GM10266 (cell line): Measurements from ENCODE around the gene TMEM134.
A peak's percentile ranks its signal among the peaks of the same experiment; 100 is the strongest.
"Not testable (repeated sequence)": the region's sequence is repeated elsewhere in the genome, so short reads cannot be mapped to it uniquely, and the experiment has no call there.

ENCODE experiments used
- DNase-seq: peaks from one replicate; pipeline ENCODE4 v3.0.0; 2012; ENCODE audit errors: extremely low spot score
- TF ChIP-seq, protein P1 (sequence below): IDR thresholded peaks from 2 replicates; pipeline ENCODE4 v1.5.1; 2012; ENCODE audit warnings: mild to moderate bottlenecking, low read depth; ENCODE audit not compliant: control insufficient read depth, insufficient read depth; ENCODE audit errors: missing control alignments

The TMEM134 gene

DNA sequence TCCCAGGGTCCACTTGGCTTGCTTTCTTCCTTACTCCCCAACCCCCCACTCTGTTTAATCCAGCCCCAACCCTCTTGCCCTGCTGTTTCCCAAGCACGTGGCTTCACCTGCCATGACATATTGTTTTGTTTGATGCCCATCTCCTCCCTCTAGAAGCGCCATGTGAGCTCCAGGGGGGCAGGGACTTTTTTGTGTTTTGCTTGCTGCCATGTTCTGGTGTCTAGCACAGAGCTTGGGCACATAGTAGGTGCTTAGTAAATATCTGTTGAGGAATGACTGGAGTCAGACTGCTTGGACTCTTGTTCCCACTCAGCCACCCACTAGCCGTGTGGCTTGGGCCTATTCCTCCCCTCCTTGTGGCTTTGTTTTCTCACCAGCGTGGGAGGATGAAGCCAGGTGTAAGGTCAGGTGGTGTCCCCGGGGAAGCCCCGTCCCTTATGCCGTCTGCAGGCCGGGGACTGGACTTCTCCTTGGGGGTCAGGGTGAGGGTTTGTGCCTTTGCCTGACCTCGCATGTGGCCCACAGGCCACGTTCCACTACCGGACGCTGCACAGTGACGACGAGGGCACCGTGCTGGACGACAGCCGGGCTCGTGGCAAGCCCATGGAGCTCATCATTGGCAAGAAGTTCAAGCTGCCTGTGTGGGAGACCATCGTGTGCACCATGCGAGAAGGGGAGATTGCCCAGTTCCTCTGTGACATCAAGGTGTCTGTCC, 17.6 kb upstream of the TMEM134 start:
- TF ChIP-seq, protein P1, sequence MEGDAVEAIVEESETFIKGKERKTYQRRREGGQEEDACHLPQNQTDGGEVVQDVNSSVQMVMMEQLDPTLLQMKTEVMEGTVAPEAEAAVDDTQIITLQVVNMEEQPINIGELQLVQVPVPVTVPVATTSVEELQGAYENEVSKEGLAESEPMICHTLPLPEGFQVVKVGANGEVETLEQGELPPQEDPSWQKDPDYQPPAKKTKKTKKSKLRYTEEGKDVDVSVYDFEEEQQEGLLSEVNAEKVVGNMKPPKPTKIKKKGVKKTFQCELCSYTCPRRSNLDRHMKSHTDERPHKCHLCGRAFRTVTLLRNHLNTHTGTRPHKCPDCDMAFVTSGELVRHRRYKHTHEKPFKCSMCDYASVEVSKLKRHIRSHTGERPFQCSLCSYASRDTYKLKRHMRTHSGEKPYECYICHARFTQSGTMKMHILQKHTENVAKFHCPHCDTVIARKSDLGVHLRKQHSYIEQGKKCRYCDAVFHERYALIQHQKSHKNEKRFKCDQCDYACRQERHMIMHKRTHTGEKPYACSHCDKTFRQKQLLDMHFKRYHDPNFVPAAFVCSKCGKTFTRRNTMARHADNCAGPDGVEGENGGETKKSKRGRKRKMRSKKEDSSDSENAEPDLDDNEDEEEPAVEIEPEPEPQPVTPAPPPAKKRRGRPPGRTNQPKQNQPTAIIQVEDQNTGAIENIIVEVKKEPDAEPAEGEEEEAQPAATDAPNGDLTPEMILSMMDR, result no peak
- DNase-seq, result peak; percentile 84

DNA sequence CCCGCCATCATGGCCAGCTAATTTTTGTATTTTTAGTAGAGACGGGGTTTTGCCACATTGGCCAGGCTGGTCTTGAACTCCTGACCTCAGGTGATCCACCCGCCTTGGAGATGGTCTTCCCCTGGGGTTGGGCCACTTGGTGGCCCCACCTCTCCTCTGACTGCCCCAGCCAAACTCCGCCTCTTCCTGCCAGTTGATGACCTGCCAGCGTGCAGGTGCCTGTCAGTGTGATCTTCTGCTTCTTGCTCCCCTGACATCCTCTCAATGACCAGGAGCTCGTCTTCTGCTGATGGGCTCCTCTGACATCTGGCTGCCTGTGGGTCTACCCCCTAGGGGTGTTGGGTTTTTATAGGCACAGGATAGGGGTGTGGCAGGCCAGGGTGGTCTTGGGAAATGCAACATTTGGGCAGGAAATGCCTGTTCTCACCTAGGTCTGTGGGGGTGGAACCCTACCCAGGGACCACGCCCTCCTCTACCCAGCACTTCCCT, 16.9 kb upstream of the TMEM134 start:
- DNase-seq, result peak; percentile 73

DNA sequence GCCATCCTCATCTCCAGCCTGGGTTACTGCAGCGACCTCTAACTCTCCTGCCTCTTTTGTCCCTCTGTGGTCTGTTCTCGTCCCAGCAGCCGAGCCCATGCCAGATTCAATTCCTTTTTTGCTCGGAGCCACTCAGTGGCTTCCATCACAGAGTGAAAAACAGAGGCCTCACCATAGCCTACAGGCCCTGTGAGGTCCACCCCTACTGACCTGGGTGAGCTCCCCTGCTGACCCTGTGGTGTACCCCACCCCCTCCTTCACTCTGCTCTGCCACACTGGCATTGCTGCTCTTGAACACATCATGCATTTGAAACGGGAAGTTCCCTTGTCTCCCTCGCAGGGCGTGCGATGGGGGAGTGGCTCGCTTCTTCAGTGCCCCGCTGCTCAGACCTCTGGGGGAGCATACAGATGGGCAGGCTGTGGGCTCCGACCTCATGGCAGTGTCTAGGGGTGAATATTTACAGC, 15.8 kb upstream of the TMEM134 start:
- TF ChIP-seq, protein P1, result no peak
- DNase-seq, result no peak

DNA sequence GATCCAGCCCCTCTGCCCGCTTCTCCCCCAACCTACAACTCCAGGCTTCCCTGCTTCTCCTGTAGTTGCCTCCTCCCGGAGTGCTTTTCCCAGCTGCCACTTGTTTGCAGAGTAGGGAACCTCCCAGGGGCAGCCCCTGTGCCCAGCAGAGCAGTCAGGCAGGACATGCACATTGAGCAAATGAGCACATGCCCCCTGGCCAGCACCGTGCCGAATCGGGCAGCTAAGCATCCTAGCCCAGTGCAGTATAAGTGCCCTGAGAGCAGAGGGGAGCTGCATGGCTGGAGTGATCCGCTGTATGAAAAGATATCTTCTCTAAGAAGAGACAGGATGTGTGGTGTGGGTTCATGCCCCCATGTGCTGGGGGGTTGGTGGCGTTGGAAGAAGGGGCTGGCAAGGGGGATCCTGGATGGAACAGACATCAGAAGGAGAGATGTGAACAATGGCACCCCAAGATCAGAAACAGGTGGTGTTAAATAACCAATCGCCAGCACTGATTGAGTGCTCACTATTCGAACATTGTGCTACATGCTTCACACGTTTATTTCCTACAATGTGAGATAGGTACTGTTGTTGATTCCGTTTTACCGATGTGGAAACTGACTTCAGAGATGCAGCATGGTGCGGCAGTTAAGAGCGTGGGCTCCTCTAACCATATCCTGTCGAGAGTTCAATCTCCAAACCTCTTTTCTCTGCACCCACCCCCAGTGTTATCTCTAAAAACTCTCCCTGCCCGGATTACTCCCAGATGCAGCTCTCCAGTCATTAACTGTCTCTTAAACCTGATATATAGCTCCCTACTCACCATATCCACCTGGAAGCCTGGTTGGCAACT, 15.0 kb upstream of the TMEM134 start:
- TF ChIP-seq, protein P1, result no peak
- peak; percentile 55 for DNase-seq

DNA sequence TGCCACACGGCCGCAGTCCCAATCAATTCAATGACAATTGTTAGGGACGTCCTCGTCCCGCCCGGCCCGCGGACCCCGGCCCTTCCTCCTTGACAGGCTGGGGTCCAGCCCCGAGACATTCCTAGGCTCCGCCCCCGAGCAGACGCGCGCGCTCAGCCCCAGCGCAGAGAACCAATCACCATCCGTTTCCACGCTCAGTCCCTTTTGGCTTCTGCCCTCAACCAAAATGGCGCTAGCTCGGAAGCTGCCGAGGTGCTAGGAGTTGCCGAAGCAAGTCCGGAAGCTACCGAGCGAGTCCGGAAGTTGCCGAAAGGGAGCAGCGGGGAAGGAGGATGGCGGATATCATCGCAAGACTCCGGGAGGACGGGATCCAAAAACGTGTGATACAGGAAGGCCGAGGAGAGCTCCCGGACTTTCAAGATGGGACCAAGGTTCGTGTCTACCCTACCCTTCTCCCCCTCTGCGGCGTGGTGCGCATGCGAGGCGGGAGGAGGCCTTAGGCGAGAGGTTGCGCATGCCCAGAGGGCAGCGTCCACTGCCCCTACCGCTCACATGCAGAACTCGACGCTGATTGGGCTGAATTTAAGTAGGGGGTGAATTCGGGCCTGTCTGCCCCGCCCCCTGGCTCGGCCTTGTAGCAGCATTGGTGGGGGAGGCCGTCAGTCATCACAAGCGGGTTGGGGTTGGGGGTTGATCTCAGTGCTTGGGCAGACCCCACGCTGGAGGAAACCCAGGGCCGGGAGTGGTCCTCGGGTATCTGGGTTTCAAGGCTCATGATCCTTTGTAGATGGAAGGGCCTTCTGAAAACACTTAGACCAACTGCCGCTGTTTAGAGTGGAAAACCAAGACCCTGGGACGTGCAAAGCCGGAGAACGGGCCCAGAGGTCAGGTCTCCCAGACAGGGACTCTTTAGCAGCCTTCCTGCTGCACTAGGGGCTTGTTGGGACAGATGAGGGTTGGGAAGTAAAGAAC, 14.1 kb upstream of the TMEM134 start, which contains the start of gene AIP:
AIP (plus strand) TSS at position 200 of the 972 bp plus-strand sequence; CDS start at position 333, 133 bp downstream.
- TF ChIP-seq, protein P1, result no peak

DNA sequence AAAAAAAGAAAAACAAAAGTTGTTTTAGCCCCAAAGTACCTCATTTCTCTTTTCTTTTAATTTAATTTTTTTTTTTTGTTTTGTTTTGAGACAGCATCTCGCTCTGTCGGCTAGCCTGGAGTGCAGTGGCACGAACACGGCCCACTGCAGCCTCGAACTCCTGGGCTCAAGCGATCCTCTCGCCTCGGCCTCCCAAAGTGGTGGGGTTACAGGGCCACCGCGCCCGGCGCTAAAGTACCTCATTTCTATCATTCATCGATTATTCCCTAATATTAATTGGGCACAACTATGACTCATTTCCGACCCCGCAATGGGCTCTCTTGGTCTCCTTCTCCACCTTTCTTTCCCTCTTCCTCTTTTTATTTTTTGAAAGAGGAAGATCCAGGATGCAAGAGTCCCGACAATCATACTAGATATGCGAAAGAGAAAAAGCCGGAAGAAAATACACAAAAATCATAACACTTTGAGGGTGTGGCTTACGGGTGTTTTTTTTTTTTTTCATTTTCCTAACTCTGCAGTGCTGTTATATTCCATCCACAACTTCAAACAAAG, 13.3 kb upstream of the TMEM134 start:
- TF ChIP-seq, protein P1, result no peak
- DNase-seq, result no peak

More for the DNA sequence above, 14.1 kb upstream of the TMEM134 start, which contains the start of gene AIP:
- DNase-seq, result peak; percentile 94

DNA sequence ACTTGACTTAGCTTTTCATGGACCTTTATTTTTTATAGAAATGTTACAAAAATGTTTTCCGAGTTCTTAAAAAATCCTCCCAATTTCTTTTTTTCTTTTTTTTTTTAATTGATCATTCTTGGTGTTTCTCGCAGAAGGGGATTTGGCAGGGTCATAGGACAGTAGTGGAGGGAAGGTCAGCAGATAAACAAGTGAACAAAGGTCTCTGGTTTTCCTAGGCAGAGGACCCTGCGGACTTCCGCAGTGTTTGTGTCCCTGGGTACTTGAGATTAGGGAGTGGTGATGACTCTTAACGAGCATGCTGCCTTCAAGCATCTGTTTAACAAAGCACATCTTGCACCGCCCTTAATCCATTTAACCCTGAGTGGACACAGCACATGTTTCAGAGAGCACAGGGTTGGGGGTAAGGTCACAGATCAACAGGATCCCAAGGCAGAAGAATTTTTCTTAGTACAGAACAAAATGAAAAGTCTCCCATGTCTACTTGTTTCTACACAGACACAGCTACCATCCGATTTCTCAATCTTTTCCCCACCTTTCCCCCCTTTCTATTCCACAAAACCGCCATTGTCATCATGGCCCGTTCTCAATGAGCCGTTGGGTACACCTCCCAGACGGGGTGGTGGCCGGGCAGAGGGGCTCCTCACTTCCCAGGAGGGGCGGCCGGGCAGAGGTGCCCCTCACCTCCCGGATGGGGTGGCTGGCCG, 8.4 kb upstream of the TMEM134 start:
- DNase-seq, result not testable (repeated sequence)

DNA sequence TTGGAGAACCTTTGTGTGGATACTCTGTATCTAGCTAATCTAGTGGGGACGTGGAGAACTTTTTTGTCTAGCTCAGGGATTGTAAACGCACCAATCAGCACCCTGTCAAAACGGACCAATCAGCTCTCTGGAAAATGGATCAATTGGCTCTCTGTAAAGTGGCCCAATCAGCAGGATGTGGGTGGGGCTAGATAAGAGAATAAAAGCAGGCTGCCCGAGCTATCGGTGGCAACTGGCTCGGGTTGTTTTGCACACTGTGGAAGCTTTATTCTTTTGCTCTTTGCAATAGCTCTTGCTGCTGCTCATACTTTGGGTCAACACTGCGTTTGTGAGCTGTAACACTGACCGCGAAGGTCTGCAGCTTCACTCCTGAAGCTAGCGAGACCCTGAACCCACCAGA, 7.6 kb upstream of the TMEM134 start:
- not testable (repeated sequence) for DNase-seq
